ENCODE measurements around the gene POLR2B.

GRCh38 chr4:56976283-56976836 lies 2.3 kb upstream of the POLR2B start:
- no peak for TF ChIP-seq CTCF (IDR thresholded peaks at IDR 0.05)
- TF ChIP-seq POLR2A (IDR thresholded peaks at IDR 0.05): no peak
- no peak for TF ChIP-seq EP300 (IDR thresholded peaks at IDR 0.05; ENCODE audit: low read depth)
- TF ChIP-seq POLR2AphosphoS5 (IDR thresholded peaks at IDR 0.05): no peak

All from transverse colon (tissue), 4 donors.